ENCODE data around the gene KASH5. TPM values are rescaled to one million over a fixed set of nuclear protein-coding genes. Genes with fewer than 3 reads are reported as not detected.

Gene KASH5
- total and polyA plus RNA-seq, 4 donors, result 0.52 to 2.9 (median 1.5) TPM; not detected in 1

DNA sequence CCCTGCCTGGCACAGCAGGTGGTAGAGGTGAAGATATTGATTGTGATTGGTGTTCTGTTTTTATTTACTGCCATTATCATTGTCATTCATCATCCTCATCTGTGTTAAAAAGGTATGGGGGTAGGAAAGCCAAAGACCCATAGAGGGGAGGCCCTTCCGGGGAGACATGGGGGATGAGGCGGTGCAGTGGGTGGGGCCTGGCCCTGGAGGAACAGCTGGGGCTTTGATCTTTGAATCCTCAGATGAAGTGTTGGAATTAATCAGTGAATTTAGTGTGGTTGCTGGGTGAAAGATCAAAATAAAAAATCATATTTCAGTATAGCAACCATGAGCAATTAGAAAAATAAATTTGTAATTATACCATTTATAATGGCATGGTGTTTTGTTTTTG, 27.8 kb downstream of the KASH5 start:
- Histone ChIP-seq H3K27ac (ENCODE audit: low read depth in 1 of 2, low read length in 1 of 2) (no peak overlapping the region), H3K4me1 (ENCODE audit: control insufficient read depth in 5 of 5, insufficient read depth in 5 of 5, low read length in 5 of 5) (peaks cover 0 to 12% (median 0%) of the 10 kb centered on the region in 5 donors), H3K4me3 (no peak overlapping the region), H3K27me3 (ENCODE audit: control insufficient read depth in 3 of 3, insufficient read depth in 3 of 3, low read length in 2 of 3) (peaks cover 0 to 25% (median 21%) of the 10 kb centered on the region in 3 donors), H3K9ac (ENCODE audit: insufficient read depth in 1 of 2, low read length in 2 of 2) (no peak overlapping the region), H3K36me3 (ENCODE audit: control insufficient read depth in 4 of 4, insufficient read depth in 4 of 4, low read length in 4 of 4) (no peaks in the 10 kb centered on the region), H3K9me3 (ENCODE audit: control insufficient read depth in 4 of 4, insufficient read depth in 3 of 4, low read length in 3 of 4) (no peaks in the 10 kb centered on the region)
- DNase-seq (no peak), ATAC-seq (ENCODE audit: insufficient read depth, low FRiP score) (no peak)
- TF ChIP-seq, protein P1, sequence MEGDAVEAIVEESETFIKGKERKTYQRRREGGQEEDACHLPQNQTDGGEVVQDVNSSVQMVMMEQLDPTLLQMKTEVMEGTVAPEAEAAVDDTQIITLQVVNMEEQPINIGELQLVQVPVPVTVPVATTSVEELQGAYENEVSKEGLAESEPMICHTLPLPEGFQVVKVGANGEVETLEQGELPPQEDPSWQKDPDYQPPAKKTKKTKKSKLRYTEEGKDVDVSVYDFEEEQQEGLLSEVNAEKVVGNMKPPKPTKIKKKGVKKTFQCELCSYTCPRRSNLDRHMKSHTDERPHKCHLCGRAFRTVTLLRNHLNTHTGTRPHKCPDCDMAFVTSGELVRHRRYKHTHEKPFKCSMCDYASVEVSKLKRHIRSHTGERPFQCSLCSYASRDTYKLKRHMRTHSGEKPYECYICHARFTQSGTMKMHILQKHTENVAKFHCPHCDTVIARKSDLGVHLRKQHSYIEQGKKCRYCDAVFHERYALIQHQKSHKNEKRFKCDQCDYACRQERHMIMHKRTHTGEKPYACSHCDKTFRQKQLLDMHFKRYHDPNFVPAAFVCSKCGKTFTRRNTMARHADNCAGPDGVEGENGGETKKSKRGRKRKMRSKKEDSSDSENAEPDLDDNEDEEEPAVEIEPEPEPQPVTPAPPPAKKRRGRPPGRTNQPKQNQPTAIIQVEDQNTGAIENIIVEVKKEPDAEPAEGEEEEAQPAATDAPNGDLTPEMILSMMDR (IDR thresholded peaks at IDR 0.05; ENCODE audit: control extremely low read depth, extremely low read depth), result no peak
- WGBS, 2 donors, result 81 to 89% methylated on average over 2 of the region's 2 CpGs

DNA sequence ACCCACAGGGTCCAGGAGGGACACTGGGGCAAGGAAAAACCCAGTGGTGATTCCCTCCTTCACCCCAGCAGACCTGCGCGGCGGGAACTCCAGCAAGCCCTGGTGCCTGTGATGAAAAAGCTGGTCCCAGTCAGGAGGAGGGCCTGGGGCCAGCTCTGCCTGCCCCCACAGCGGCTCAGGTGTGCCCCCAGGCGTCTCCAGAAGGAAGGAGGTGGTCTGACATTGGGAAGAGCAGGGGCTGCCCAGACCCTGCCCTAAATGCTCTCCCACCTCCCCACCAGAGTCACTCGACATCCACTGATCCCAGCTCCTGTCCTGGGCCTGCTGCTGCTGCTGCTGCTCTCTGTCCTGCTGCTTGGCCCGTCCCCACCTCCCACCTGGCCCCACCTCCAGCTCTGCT, 29.0 kb downstream of the KASH5 start:
- no peak for DNase-seq
- Histone ChIP-seq H3K27me3 (ENCODE audit: control insufficient read depth in 3 of 3, insufficient read depth in 3 of 3, low read length in 2 of 3) (peaks cover under 1 to 35% (median 29%) of the 10 kb centered on the region in 3 donors), H3K36me3 (ENCODE audit: control insufficient read depth in 4 of 4, insufficient read depth in 4 of 4, low read length in 4 of 4) (no peaks in the 10 kb centered on the region), H3K27ac (ENCODE audit: low read depth in 1 of 2, low read length in 1 of 2) (no peak overlapping the region), H3K9me3 (ENCODE audit: control insufficient read depth in 4 of 4, insufficient read depth in 3 of 4, low read length in 3 of 4) (no peaks in the 10 kb centered on the region), H3K4me3 (no peak overlapping the region), H3K4me1 (ENCODE audit: control insufficient read depth in 5 of 5, insufficient read depth in 5 of 5, low read length in 5 of 5) (peaks cover 0 to 12% (median 0%) of the 10 kb centered on the region in 5 donors), H3K9ac (ENCODE audit: insufficient read depth in 1 of 2, low read length in 2 of 2) (no peak overlapping the region)
- no peak for ATAC-seq (ENCODE audit: insufficient read depth, low FRiP score)
- TF ChIP-seq, protein P1 (IDR thresholded peaks at IDR 0.05; ENCODE audit: control extremely low read depth, extremely low read depth), result no peak
- WGBS, 2 donors, result 68 to 77% methylated on average over 7 of the region's 7 CpGs

DNA sequence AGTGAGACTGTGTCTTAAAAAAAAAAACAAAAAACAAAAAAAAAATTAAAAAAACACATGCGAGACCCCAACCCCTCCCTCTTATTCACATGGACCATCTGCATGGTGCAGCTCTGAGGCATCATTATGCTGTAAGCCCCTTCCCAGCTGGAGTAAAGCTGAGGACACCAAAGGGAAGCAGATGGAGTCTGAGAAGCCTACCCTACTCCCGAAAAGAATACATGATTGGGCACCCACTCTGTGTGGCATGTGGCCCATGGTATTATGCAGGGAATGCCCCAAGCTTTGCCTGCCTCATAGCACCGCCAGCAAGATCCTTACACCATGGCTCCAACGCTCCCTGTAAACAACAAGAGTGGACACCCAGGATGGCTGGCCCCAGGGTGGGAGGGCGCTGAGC, 30.5 kb downstream of the KASH5 start:
- no peaks in the 10 kb centered on the region for H3K36me3 ChIP-seq (ENCODE audit: control insufficient read depth in 4 of 4, insufficient read depth in 4 of 4, low read length in 4 of 4)
- DNase-seq (no peak), ATAC-seq (ENCODE audit: insufficient read depth, low FRiP score) (no peak)
- H3K27ac ChIP-seq (ENCODE audit: low read depth in 1 of 2, low read length in 1 of 2), result no peak overlapping the region
- H3K9ac ChIP-seq (ENCODE audit: insufficient read depth in 1 of 2, low read length in 2 of 2), result no peak overlapping the region
- TF ChIP-seq, protein P1 (IDR thresholded peaks at IDR 0.05; ENCODE audit: control extremely low read depth, extremely low read depth), result no peak
- H3K27me3 ChIP-seq (ENCODE audit: control insufficient read depth in 3 of 3, insufficient read depth in 3 of 3, low read length in 2 of 3), result peaks cover 9 to 48% (median 39%) of the 10 kb centered on the region in 3 donors
- no peak overlapping the region for H3K4me3 ChIP-seq
- 80 to 91% methylated on average over 5 of the region's 5 CpGs for WGBS, 2 donors
- H3K9me3 ChIP-seq (ENCODE audit: control insufficient read depth in 4 of 4, insufficient read depth in 3 of 4, low read length in 3 of 4), result no peaks in the 10 kb centered on the region
- H3K4me1 ChIP-seq (ENCODE audit: control insufficient read depth in 5 of 5, insufficient read depth in 5 of 5, low read length in 5 of 5), result peaks cover 0 to 10% (median 7%) of the 10 kb centered on the region in 5 donors

DNA sequence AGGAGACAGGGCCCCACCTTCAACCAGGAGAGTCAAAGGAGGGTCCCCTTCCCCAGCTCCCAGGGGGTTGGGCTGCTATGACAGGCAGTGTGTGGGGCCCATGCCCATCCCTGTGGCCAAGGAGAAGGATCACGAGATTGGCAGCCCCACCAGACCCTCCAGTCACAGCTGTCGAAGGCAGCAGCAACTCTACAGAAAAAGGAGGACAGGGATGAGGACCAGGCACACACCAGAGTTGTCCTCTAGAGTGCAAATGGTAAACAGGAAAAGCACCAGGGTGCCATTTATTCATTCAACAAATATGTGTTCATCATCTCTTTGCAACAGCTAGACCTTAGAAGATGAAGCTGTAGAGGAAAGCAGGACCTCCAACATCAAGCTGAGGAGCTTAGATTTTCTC, 31.1 kb downstream of the KASH5 start:
- H3K36me3 ChIP-seq (ENCODE audit: control insufficient read depth in 4 of 4, insufficient read depth in 4 of 4, low read length in 4 of 4), result no peaks in the 10 kb centered on the region
- no peak overlapping the region for H3K4me3 ChIP-seq
- H3K27ac ChIP-seq (ENCODE audit: low read depth in 1 of 2, low read length in 1 of 2), result no peak overlapping the region
- peaks cover 9 to 55% (median 45%) of the 10 kb centered on the region in 3 donors for H3K27me3 ChIP-seq (ENCODE audit: control insufficient read depth in 3 of 3, insufficient read depth in 3 of 3, low read length in 2 of 3)
- no peak overlapping the region for H3K9ac ChIP-seq (ENCODE audit: insufficient read depth in 1 of 2, low read length in 2 of 2)
- WGBS, 2 donors, result 84 to 86% methylated on average over 2 of the region's 2 CpGs
- no peak for DNase-seq
- TF ChIP-seq, protein P1 (IDR thresholded peaks at IDR 0.05; ENCODE audit: control extremely low read depth, extremely low read depth), result no peak
- ATAC-seq (ENCODE audit: insufficient read depth, low FRiP score), result no peak
- peaks cover 0 to 10% (median 7%) of the 10 kb centered on the region in 5 donors for H3K4me1 ChIP-seq (ENCODE audit: control insufficient read depth in 5 of 5, insufficient read depth in 5 of 5, low read length in 5 of 5)
- H3K9me3 ChIP-seq (ENCODE audit: control insufficient read depth in 4 of 4, insufficient read depth in 3 of 4, low read length in 3 of 4), result no peaks in the 10 kb centered on the region

Measured in lung (tissue), 12 donors.